Measurements from ENCODE around the gene ACTL7B.

DNA sequence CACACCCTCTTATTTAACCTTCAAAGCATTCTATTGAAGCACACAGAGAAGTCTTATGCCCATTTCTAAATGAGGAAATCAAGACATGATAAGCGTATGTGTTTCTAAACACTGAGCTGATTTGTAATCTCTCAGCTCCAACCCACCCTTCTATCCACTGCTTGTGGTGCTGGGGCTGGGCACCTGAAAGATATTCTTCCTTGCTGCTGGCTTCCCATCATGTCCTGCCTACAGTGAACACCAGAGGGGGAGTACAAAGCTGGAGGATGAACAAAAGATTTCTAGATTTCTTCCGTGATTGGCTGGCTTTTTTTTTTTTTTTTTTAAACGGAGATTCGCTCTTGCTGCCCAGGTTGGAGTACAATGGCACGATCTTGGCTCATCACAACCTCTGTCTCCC is 20.6 kb upstream of the ACTL7B start:
- TF ChIP-seq, protein P1, sequence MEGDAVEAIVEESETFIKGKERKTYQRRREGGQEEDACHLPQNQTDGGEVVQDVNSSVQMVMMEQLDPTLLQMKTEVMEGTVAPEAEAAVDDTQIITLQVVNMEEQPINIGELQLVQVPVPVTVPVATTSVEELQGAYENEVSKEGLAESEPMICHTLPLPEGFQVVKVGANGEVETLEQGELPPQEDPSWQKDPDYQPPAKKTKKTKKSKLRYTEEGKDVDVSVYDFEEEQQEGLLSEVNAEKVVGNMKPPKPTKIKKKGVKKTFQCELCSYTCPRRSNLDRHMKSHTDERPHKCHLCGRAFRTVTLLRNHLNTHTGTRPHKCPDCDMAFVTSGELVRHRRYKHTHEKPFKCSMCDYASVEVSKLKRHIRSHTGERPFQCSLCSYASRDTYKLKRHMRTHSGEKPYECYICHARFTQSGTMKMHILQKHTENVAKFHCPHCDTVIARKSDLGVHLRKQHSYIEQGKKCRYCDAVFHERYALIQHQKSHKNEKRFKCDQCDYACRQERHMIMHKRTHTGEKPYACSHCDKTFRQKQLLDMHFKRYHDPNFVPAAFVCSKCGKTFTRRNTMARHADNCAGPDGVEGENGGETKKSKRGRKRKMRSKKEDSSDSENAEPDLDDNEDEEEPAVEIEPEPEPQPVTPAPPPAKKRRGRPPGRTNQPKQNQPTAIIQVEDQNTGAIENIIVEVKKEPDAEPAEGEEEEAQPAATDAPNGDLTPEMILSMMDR (conservative IDR thresholded peaks at IDR 0.05 in 1 of 2, IDR thresholded peaks at IDR 0.05 in 1 of 2; ENCODE audit: extremely low read depth in 1 of 2, insufficient read depth in 1 of 2, low read depth in 1 of 2, low read length in 2 of 2): no peak
- no peak for TF ChIP-seq EZH2 (IDR thresholded peaks at IDR 0.05; ENCODE audit: borderline replicate concordance, low read length)
